ENCODE measurements around the gene CAD.
"Not testable (repeated sequence)": the region's sequence is repeated elsewhere in the genome, so short reads cannot be mapped to it uniquely, and the experiment has no call there.

CAD gene

GRCh38 chr2:27217173-27218121, at the start of gene CAD:
Gene CAD (plus strand): TSS chr2:27217369. CDS start chr2:27217552, 183 bp downstream.
- DNase-seq: peak; percentile 90

GRCh38 chr2:27170581-27171337, 46.4 kb upstream of the CAD start:
- no peak for DNase-seq

DNA sequence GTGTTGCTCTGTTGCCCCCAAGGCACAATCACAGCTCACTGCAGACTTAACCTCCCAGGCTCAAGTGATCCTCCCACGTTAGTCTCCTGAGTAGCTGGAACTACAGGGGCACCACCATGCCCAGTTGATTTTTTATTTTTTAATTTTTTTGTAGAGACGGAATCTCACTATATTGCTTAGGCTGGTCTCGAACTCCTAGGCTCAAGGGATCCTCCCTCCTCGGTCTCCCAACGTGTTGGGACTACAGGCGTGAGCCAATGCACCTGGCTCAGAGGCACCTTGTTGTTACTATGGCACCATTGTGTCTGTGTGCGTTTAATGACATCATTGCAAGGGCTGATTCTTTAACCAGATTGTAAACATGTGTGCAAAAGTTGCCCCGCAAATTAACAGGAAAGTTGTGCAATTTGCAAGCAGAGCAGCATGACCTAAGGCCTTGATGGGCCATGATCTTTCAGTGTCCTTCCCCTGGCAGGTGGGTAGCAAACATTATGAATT, 45.8 kb upstream of the CAD start:
- DNase-seq: no peak

DNA sequence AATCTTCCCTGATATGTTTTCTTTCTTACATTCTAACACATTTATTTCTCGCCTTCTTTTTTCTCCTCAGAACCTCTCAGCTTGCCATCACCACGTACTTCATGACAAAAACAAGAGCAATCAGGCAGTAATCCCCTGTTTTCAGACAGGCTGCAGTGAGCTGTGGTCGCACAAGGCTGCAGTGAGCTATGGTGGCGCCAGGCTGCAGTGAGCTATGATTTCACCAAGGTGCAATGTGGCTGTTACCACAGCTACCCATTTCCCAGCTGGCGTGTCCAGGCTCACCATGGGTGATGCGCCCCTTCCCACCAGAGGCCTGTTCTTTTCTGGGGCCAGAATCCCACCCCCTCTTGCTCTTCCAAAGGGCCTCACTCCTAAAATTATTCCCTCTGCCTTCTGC, 42.5 kb upstream of the CAD start:
- no peak for DNase-seq

- no peak for DNase-seq
Measured at GRCh38 chr2:27175330-27175729, 41.8 kb upstream of the CAD start.

- not testable (repeated sequence) for DNase-seq
Measured at GRCh38 chr2:27175781-27176180, 41.4 kb upstream of the CAD start.

DNA sequence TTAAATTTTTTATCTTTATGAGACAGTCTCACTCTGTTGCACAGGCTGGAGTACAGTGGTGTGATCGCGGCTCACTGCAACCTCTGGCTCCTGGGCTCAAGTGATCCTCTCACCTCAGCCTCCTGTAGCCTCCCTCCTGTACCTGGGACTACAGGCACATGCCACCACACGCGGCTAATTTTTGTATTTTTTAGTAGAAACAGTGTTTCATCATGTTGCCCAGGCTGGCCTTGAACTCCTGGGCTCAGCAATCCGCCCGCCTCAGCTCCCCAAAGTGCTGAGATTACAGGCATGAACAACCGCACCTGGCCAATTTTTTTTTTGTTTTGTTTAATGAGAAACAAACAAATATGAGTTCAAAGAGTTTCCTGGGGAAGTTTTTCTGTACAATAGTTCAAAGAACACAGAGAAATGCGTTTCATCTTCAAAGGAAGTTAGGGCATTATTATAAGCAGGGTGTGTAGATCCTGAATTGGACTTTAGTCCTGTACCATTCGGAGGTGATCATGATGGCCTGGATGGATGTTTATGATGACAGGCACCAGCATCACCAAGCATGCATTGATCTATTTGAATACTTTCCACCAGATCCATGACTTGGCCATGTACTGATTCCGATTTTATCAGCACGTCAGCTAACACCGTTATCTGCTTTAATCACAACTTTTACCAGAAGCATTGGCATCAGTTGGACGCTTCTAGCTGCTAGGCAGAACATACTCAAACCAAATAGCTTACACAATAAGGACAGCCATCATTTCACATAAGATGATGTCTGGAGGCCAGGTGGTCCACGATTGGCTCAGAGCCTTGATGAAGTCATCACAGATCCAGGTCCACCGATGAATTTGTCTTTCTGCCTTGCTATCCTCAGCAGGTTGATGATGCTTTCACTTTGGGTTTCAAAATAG, 39.5 kb upstream of the CAD start:
- no peak for DNase-seq

DNA sequence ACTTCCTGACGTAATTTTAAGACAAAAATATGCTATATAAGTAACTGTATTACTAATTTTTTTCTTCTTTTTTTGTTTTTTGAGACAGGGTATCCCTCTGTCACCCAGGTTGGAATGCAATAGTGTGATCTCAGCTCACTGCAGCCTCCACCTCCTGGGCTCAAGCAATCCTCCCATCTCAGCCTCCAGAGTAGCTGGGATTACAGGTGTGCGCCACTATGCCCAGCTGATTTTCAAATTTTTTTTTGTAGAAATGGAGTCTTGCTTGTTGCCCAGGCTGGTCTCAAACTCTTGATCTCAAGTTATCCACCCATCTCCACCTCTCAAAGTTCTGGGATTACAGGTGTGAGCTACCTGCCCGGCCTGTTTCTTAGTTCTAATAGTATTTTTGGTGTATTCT, 38.7 kb upstream of the CAD start:
- no peak for DNase-seq

- DNase-seq: no peak
Measured at GRCh38 chr2:27179344-27180000, 37.7 kb upstream of the CAD start.

GRCh38 chr2:27182346-27182745, 34.8 kb upstream of the CAD start:
- peak; percentile 21 for DNase-seq

DNA sequence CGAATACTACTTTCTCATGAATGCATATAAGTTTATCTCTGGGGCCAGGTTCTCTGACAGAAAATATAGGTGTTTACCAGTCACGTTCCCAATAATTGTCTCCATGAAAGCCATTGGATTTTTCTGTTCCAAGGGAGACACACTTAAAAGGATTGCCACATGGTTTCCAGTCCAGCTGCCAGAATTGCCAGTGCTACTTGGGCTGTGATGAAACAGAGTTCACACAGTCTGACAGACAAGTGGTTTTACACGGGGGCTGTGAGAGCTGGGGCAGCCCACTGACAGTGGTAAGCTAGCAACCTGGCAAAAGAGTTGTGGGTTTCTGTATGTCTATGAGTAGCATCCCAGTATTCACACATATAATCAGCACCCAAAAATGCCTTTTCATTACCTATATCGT, 33.1 kb upstream of the CAD start:
- DNase-seq: no peak

- DNase-seq: peak; percentile 44
Measured at GRCh38 chr2:27185331-27186026, 31.7 kb upstream of the CAD start.

- peak; percentile 29 for DNase-seq
Measured at GRCh38 chr2:27186613-27187345, 30.4 kb upstream of the CAD start.

DNA sequence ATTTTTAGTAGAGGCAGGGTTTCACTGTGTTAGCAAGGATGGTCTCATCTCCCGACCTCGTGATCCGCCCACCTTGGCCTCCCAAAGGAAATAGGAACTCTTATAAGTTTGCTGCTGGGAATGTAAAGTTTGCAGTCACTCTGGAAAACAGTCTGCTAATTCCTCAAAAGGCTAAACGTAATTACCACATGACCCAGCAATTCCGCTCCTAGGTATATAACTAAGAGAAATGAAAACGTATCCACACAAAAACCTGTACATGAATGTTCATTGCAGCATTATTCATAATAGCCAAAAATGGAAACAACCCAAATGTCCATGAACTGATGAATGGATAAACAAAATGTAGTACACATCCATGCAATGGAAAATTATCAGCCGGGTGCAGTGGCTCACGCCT, 27.2 kb upstream of the CAD start:
- no peak for DNase-seq

- DNase-seq: peak; percentile 67
Measured at GRCh38 chr2:27191070-27191829, 25.9 kb upstream of the CAD start.

- no peak for DNase-seq
Measured at GRCh38 chr2:27194538-27195354, 22.4 kb upstream of the CAD start.

GRCh38 chr2:27195799-27196198, 21.4 kb upstream of the CAD start:
- not testable (repeated sequence) for DNase-seq

DNA sequence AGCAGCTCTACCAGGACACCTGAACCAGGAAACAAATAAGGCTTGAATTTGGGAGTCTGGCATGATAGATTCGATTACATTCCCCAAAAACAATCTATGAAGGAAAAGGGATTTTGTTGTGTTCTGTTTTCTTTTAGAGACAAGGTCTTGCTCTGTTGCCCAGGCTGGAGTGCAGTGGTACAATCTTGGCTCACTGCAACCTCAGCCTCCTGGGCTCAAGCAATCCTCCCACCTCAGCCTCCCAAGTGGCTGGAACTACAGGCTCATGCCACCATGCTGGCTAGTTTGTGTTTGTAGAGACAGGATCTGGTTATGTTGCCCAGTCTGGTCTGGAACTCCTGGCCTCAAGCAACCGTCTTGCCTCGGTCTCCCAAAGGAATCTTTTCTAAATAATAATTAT, 19.1 kb upstream of the CAD start:
- DNase-seq: not testable (repeated sequence)

DNA sequence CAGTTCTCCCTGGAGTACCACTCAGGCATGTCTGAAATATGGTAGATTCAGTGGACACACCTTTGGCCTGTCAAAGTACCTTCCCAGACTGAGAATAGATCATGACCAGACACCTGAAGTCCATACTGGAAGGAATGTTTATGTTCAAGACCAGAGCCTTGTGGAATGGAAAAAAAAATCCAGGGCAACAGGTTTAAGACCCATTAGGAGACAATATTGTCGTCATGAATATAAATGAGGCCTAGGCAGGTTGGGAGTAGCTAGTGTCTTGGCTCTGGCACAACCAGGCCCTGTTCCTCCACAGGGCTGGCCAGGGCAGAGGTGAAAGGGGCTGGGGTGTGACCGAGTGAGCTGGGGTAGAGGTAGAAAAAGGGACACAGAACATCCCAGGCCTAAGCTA, 18.5 kb upstream of the CAD start:
- peak; percentile 60 for DNase-seq
